Non-pigmented ciliary epithelial cell (primary cell): Measurements from ENCODE around the gene ARSA.
"Not testable (repeated sequence)": the region's sequence is repeated elsewhere in the genome, so short reads cannot be mapped to it uniquely, and the experiment has no call there.

ENCODE experiments used
- DNase-seq: peaks from one replicate; pipeline ENCODE4 v3.0.0-alpha.2; 2010; ENCODE audit warnings: low read depth

Gene ARSA

GRCh38 chr22:50654664-50655063 lies 26.7 kb upstream of the ARSA start:
- DNase-seq = not testable (repeated sequence)

- DNase-seq = no peak
Observed at GRCh38 chr22:50653256-50653655, 25.3 kb upstream of the ARSA start.

- not testable (repeated sequence) for DNase-seq
Observed at GRCh38 chr22:50643821-50644101, 15.8 kb upstream of the ARSA start.

- not testable (repeated sequence) for DNase-seq
Observed at GRCh38 chr22:50643021-50643820, 15.3 kb upstream of the ARSA start.

- DNase-seq = no peak
Observed at GRCh38 chr22:50641696-50642607, 14.0 kb upstream of the ARSA start.

- DNase-seq = no peak
Observed at GRCh38 chr22:50640857-50641647, 13.1 kb upstream of the ARSA start.

- DNase-seq = not testable (repeated sequence)
Observed at GRCh38 chr22:50640296-50640695, 12.3 kb upstream of the ARSA start.

GRCh38 chr22:50635591-50635990 lies 7.6 kb upstream of the ARSA start:
- DNase-seq = no peak

GRCh38 chr22:50633771-50634170 lies 5.8 kb upstream of the ARSA start:
- no peak for DNase-seq

GRCh38 chr22:50633086-50633485 lies 5.1 kb upstream of the ARSA start:
- no peak for DNase-seq

- no peak for DNase-seq
Observed at GRCh38 chr22:50630376-50630775, 2.4 kb upstream of the ARSA start.

- no peak for DNase-seq
Observed at GRCh38 chr22:50628543-50629134, 687 bp upstream of the ARSA start.

- no peak for DNase-seq
Observed at GRCh38 chr22:50626850-50627641, 906 bp downstream of the ARSA start.

- no peak for DNase-seq
Observed at GRCh38 chr22:50626314-50626849, 1.6 kb downstream of the ARSA start.

GRCh38 chr22:50625568-50626313 lies 2.2 kb downstream of the ARSA start:
- DNase-seq = no peak

GRCh38 chr22:50625131-50625567 lies 2.8 kb downstream of the ARSA start:
- no peak for DNase-seq

GRCh38 chr22:50624347-50625130 lies 3.4 kb downstream of the ARSA start:
- no peak for DNase-seq

GRCh38 chr22:50622723-50623327 lies 5.1 kb downstream of the ARSA start:
- DNase-seq = no peak
